PC-3 (cell line): ENCODE data around the gene DDO. TPM values are rescaled to one million over a fixed set of nuclear protein-coding genes. Genes with fewer than 3 reads are reported as not detected.

ENCODE experiments used
- ATAC-seq: fragments of 200-7000 bp; cut with Tn5 transposase; 2 replicates; pipeline ENCODE4 v1.9.1; 2020; ENCODE audit warnings: mild to moderate bottlenecking, moderate library complexity
- BruUV-seq: library from RNA; stranded (reverse); fragments of 400-500 nt; replicated peaks from 2 replicates; lab custom pipeline; 2021; lab: Mats Ljungman, UMichigan
- CTCF ChIA-PET: fragments of 300-600 bp; sonication (Branson Sonifier 250); formaldehyde crosslinking; loops from one replicate; lab custom pipeline; 2022; ENCODE audit warnings: antibody characterized with exemption; lab: Charles Lee
- POLR2A ChIA-PET: fragments of 300-600 bp; sonication (Branson Sonifier 250); formaldehyde crosslinking; loops from one replicate; lab custom pipeline; 2022; ENCODE audit warnings: antibody characterized with exemption; ENCODE audit not compliant: unreplicated experiment; lab: Charles Lee
- DNase-seq: peaks from one replicate; pipeline ENCODE4 v3.0.0-alpha.2; 2015
- H2AFZ ChIP-seq: fragments of 300-600 bp; sonication (generic); 2 replicates; pipeline ENCODE4 v1.6.0; 2016; ENCODE audit warnings: antibody characterized with exemption, low read length
- H3F3A ChIP-seq: fragments of 300-600 bp; sonication (generic); one replicate; pipeline ENCODE4 v1.6.0; 2017; ENCODE audit warnings: antibody characterized with exemption, low read length, control low read depth, mild to moderate bottlenecking; ENCODE audit not compliant: unreplicated experiment
- H3K27ac ChIP-seq: fragments of 300-600 bp; sonication (generic); 2 replicates; pipeline ENCODE4 v1.5.1; 2016; ENCODE audit warnings: mild to moderate bottlenecking, low read length
- H3K27me3 ChIP-seq: fragments of 300-600 bp; sonication (generic); 2 replicates; pipeline ENCODE4 v1.6.1; 2016; ENCODE audit warnings: low read length, mixed read lengths
- H3K36me3 ChIP-seq: fragments of 300-600 bp; sonication (generic); 2 replicates; pipeline ENCODE4 v1.6.1; 2016; ENCODE audit warnings: low read depth, mixed run types, low read length, mixed read lengths
- H3K4me1 ChIP-seq: fragments of 300-600 bp; sonication (generic); 2 replicates; pipeline ENCODE4 v1.5.1; 2016; ENCODE audit warnings: low read length; ENCODE audit not compliant: insufficient read depth
- H3K4me2 ChIP-seq: fragments of 300-600 bp; sonication (generic); 2 replicates; pipeline ENCODE4 v1.6.0; 2016; ENCODE audit warnings: low read length
- H3K4me3 ChIP-seq: fragments of 300-600 bp; sonication (generic); 2 replicates; pipeline ENCODE4 v1.5.1; 2016; ENCODE audit warnings: mild to moderate bottlenecking, low read length, mixed read lengths
- H3K79me2 ChIP-seq: fragments of 300-600 bp; sonication (generic); 2 replicates; pipeline ENCODE4 v1.6.1; 2017; ENCODE audit warnings: low read length, mixed read lengths
- H3K9ac ChIP-seq: fragments of 300-600 bp; sonication (generic); 2 replicates; pipeline ENCODE4 v1.6.0; 2016; ENCODE audit warnings: mild to moderate bottlenecking, low read length
- H3K9me2 ChIP-seq: fragments of 300-600 bp; sonication (generic); replicated peaks from 2 replicates; pipeline ENCODE4 v1.6.1; 2016; ENCODE audit warnings: mixed run types, low read length, mixed read lengths
- H3K9me3 ChIP-seq: fragments of 300-600 bp; sonication (generic); 2 replicates; pipeline ENCODE4 v1.6.1; 2016; ENCODE audit warnings: low read length, mixed read lengths
- H4K20me1 ChIP-seq: fragments of 300-600 bp; sonication (generic); 2 replicates; pipeline ENCODE4 v1.6.1; 2016; ENCODE audit warnings: low read length, mixed read lengths
- EZH2 ChIP-seq: fragments of 300-600 bp; sonication (generic); IDR thresholded peaks from one replicate; pipeline ENCODE4 v1.6.1; 2017; ENCODE audit warnings: antibody characterized with exemption, mild to moderate bottlenecking, low read length; ENCODE audit not compliant: unreplicated experiment
- EZH2phosphoT487 ChIP-seq: fragments of 300-600 bp; sonication (generic); IDR thresholded peaks from 2 replicates; pipeline ENCODE4 v1.6.1; 2018; ENCODE audit warnings: mild to moderate bottlenecking, antibody characterized with exemption, low read length, borderline replicate concordance
- intact Hi-C: fragments of 100-400 bp; cut with micrococcal nuclease; formaldehyde crosslinking; loops from 2 replicates; pipeline ENCODE4 v1.9.0; 2023
- total RNA-seq: library from RNA; depleted of rRNA; stranded (reverse); fragments of >200 nt; gene quantifications from 2 replicates; pipeline ENCODE4 v1.2.3, GENCODE V29; 2014
- TF ChIP-seq, protein P1 (sequence below): fragments of 300-600 bp; sonication (generic); conservative IDR thresholded peaks from 2 replicates; pipeline ENCODE4 v1.5.1; 2017; ENCODE audit warnings: antibody characterized with exemption, low read depth, mild to moderate bottlenecking, low read length

Gene DDO
- total RNA-seq, 1 experiment from 2014 or later: not detected

DNA sequence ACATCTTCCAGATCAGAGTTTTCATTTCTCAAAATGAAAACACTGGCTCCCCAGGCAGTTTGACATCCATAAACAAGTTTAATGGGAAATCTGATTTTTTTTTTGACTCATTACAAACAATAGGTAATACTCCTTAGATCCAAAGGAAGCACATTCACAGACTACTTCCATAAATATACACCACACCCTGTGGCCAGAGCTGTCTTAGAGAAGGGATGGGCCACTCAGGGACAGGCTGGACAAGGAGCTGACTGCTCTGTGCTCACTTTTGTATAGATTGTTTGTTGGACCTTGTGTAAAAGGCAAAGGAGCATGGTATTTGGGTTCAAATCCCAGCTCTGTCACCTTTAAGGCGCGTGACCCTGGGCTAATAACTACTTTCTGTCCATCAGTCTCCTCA, 12.8 kb upstream of the DDO start:
- BruUV-seq: no TSS peak
- ATAC-seq (peak; percentile 56), DNase-seq (peak; percentile 5)
- Histone ChIP-seq H3K27me3 (peaks cover 34% of the 10 kb centered on the region), H3K4me3 (no peak overlapping the region), H3K4me1 (no peaks in the 10 kb centered on the region), H2AFZ (no peak overlapping the region), H3K27ac (no peak overlapping the region), H4K20me1 (no peaks in the 10 kb centered on the region), H3F3A (no peaks in the 10 kb centered on the region), H3K9me3 (no peaks in the 10 kb centered on the region), H3K36me3 (no peaks in the 10 kb centered on the region), H3K9ac (no peak overlapping the region), H3K4me2 (no peak overlapping the region), H3K9me2 (no peaks in the 10 kb centered on the region), H3K79me2 (no peaks in the 10 kb centered on the region)
- CTCF ChIA-PET: no interaction called here
- POLR2A ChIA-PET: no interaction called here
- intact Hi-C loops: no loop called here
- TF ChIP-seq EZH2 (no peak), EZH2phosphoT487 (no peak)
- TF ChIP-seq, protein P1, sequence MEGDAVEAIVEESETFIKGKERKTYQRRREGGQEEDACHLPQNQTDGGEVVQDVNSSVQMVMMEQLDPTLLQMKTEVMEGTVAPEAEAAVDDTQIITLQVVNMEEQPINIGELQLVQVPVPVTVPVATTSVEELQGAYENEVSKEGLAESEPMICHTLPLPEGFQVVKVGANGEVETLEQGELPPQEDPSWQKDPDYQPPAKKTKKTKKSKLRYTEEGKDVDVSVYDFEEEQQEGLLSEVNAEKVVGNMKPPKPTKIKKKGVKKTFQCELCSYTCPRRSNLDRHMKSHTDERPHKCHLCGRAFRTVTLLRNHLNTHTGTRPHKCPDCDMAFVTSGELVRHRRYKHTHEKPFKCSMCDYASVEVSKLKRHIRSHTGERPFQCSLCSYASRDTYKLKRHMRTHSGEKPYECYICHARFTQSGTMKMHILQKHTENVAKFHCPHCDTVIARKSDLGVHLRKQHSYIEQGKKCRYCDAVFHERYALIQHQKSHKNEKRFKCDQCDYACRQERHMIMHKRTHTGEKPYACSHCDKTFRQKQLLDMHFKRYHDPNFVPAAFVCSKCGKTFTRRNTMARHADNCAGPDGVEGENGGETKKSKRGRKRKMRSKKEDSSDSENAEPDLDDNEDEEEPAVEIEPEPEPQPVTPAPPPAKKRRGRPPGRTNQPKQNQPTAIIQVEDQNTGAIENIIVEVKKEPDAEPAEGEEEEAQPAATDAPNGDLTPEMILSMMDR: no peak

DNA sequence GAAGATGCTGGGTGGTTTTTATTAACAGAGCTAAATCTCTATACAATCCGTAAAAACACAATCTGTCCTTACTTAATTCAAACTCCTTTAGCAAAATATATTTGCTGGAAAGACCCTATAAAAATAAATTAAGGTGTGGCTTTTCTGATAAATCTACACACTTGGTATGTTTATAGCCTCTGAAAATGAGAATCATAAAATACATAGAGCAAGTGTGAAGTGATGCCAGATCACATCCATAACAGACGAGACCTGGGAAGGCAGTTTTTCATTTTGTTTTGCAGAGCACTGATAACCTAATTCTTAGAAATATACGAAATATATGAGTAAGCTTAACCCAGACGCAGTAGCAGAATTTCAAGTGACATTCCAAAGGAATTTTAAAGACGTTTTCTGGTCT, 10.4 kb upstream of the DDO start:
- no peaks in the 10 kb centered on the region for H3K36me3 ChIP-seq
- no peak overlapping the region for H3K27ac ChIP-seq
- H3F3A ChIP-seq: no peaks in the 10 kb centered on the region
- no peaks in the 10 kb centered on the region for H3K9me3 ChIP-seq
- intact Hi-C loops: no loop called here
- TF ChIP-seq, protein P1: no peak
- TF ChIP-seq EZH2 (no peak), EZH2phosphoT487 (no peak)
- H3K4me1 ChIP-seq: no peaks in the 10 kb centered on the region
- no peak overlapping the region for H3K9ac ChIP-seq
- no peak overlapping the region for H2AFZ ChIP-seq
- no peak for DNase-seq
- H4K20me1 ChIP-seq: no peaks in the 10 kb centered on the region
- H3K9me2 ChIP-seq: no peaks in the 10 kb centered on the region
- peaks cover 39% of the 10 kb centered on the region for H3K27me3 ChIP-seq
- CTCF ChIA-PET: no interaction called here
- H3K4me2 ChIP-seq: no peak overlapping the region
- no peak for ATAC-seq
- no TSS peak for BruUV-seq
- POLR2A ChIA-PET: no interaction called here
- H3K4me3 ChIP-seq: no peak overlapping the region
- H3K79me2 ChIP-seq: no peaks in the 10 kb centered on the region

- no peak for ATAC-seq
- no peak for DNase-seq
- Histone ChIP-seq H3K9ac (no peak overlapping the region), H3K4me2 (no peak overlapping the region), H3F3A (no peaks in the 10 kb centered on the region), H3K4me3 (no peak overlapping the region), H3K79me2 (no peaks in the 10 kb centered on the region), H3K36me3 (no peaks in the 10 kb centered on the region), H2AFZ (no peak overlapping the region), H3K9me3 (no peaks in the 10 kb centered on the region), H4K20me1 (no peaks in the 10 kb centered on the region), H3K27me3 (peaks cover 39% of the 10 kb centered on the region), H3K9me2 (no peaks in the 10 kb centered on the region), H3K27ac (no peak overlapping the region), H3K4me1 (no peaks in the 10 kb centered on the region)
- intact Hi-C loops: no loop called here
- TF ChIP-seq EZH2phosphoT487: no peak
- no TSS peak for BruUV-seq
- ChIA-PET CTCF (no interaction called here), POLR2A (no interaction called here)
Observed at GRCh38 chr6:110422444-110422822, 7.1 kb upstream of the DDO start.
